Keratinocyte (primary cell): ENCODE measurements around the gene PGRMC2. TPM values are rescaled to one million over a fixed set of nuclear protein-coding genes. Genes with fewer than 3 reads are reported as not detected.

ENCODE experiments used
- DNase-seq: peaks from one replicate; pipeline ENCODE4 v3.0.0-alpha.2; 2011; ENCODE audit warnings: low read depth, missing footprints, low spot score
- FAIRE-seq: peaks from 2 replicates; lab custom pipeline; 2011; peaks lifted over from hg19 to GRCh38; lab: Jason Lieb, UNC
- H2AFZ ChIP-seq: 2 replicates; pipeline ENCODE4 v1.6.0; 2012; ENCODE audit warnings: low read length, control low read depth, inconsistent platforms; ENCODE audit not compliant: control insufficient read depth
- H3K27ac ChIP-seq: 2 replicates; pipeline ENCODE4 v1.5.1; 2011; ENCODE audit warnings: low read length; ENCODE audit not compliant: control insufficient read depth, insufficient read depth
- H3K27me3 ChIP-seq: 3 replicates; pipeline ENCODE4 v1.6.0; 2011; ENCODE audit warnings: low read length; ENCODE audit not compliant: control insufficient read depth, insufficient read depth; ENCODE audit errors: extremely low read depth
- H3K36me3 ChIP-seq, 2 experiments: 2 replicates in 1 of 2; 3 replicates in 1 of 2; pipeline ENCODE4 v1.5.1; 2011; ENCODE audit warnings: low read length in 2 of 2, mild to moderate bottlenecking in 1 of 2; ENCODE audit not compliant: control insufficient read depth in 2 of 2, insufficient read depth in 2 of 2; ENCODE audit errors: extremely low read depth in 1 of 2
- H3K4me1 ChIP-seq: 3 replicates; pipeline ENCODE4 v1.5.1; 2011; ENCODE audit warnings: low read length; ENCODE audit not compliant: control insufficient read depth, insufficient read depth; ENCODE audit errors: extremely low read depth
- H3K4me2 ChIP-seq: 3 replicates; pipeline ENCODE4 v1.6.0; 2011; ENCODE audit warnings: low read depth, low read length; ENCODE audit not compliant: control insufficient read depth, insufficient read depth; ENCODE audit errors: extremely low read depth
- H3K4me3 ChIP-seq, 3 experiments: fragments of 200-600 bp in 1 of 3; sonication (generic) in 1 of 3; 2 replicates in 2 of 3; 3 replicates in 1 of 3; pipeline ENCODE4 v1.5.1; 2011 to 2016; ENCODE audit warnings: low read length in 3 of 3, mild to moderate bottlenecking in 3 of 3, control low read depth in 2 of 3, inconsistent platforms in 1 of 3, low read depth in 1 of 3, mixed read lengths in 1 of 3, mixed run types in 1 of 3, moderate library complexity in 1 of 3; ENCODE audit not compliant: control insufficient read depth in 2 of 3, insufficient read depth in 2 of 3; ENCODE audit errors: extremely low read depth in 1 of 3
- H3K79me2 ChIP-seq: 2 replicates; pipeline ENCODE4 v1.6.0; 2012; ENCODE audit warnings: low read length; ENCODE audit not compliant: control insufficient read depth, insufficient read depth
- H3K9ac ChIP-seq: 3 replicates; pipeline ENCODE4 v1.6.0; 2011; ENCODE audit warnings: low read length; ENCODE audit not compliant: control insufficient read depth, insufficient read depth; ENCODE audit errors: extremely low read depth
- H3K9me1 ChIP-seq: 3 replicates; pipeline ENCODE4 v1.6.0; 2011; ENCODE audit warnings: low read length; ENCODE audit not compliant: control insufficient read depth, insufficient read depth; ENCODE audit errors: extremely low read depth
- H3K9me3 ChIP-seq: 2 replicates; pipeline ENCODE4 v1.5.1; 2012; ENCODE audit warnings: low read depth, low read length; ENCODE audit not compliant: control insufficient read depth
- H4K20me1 ChIP-seq: 3 replicates; pipeline ENCODE4 v1.6.0; 2011; ENCODE audit warnings: low read length; ENCODE audit not compliant: control insufficient read depth, insufficient read depth; ENCODE audit errors: extremely low read depth
- CTCF ChIP-seq, 3 experiments: IDR thresholded peaks in 1 of 3; conservative IDR thresholded peaks in 1 of 3; optimal IDR thresholded peaks in 1 of 3; 2 replicates in 2 of 3; 3 replicates in 1 of 3; pipeline versions ENCODE3 to v1.5.1; 2011; ENCODE audit warnings: low read length in 3 of 3, mild to moderate bottlenecking in 3 of 3, moderate library complexity in 2 of 3, control low read depth in 1 of 3, inconsistent platforms in 1 of 3; ENCODE audit not compliant: insufficient read depth in 2 of 3; ENCODE audit errors: extremely low read depth in 1 of 3
- EZH2 ChIP-seq: IDR thresholded peaks from one replicate; pipeline ENCODE4 v1.6.1; 2012; ENCODE audit warnings: inconsistent platforms, mild to moderate bottlenecking, low read length, moderate library complexity
- dilution Hi-C: fragments of 300-500 bp; cut with MboI; formaldehyde crosslinking; loops from one replicate; pipeline ENCODE4 v1.7.0; 2020; ENCODE audit warnings: low sequenced_read_pairs; ENCODE audit not compliant: extremely low pct_ligation_motif_present
- polyA plus RNA-seq, 5 experiments: library from polyadenylated mRNA; depleted of rRNA in 3 of 5; stranded (reverse) in 3 of 5; stranded (forward) in 1 of 5; unstranded in 1 of 5; fragments of >200 nt; gene quantifications; 1 replicate in 1 of 5; 2 replicates in 3 of 5; 3 replicates in 1 of 5; pipeline versions ENCODE4 v1.2.1 to v1.2.3, GENCODE V29; 2011 to 2012; ENCODE audit warnings: missing spikeins in 2 of 5, low read depth in 1 of 5, low replicate concordance in 1 of 5

The PGRMC2 gene
- polyA plus RNA-seq, 1 donor (not counting 4 experiments of a cell fraction or from before 2014, with no cell fraction given): 26.7 TPM

GRCh38 chr4:128295255-128295654 lies 7.6 kb upstream of the PGRMC2 start:
- no peak for FAIRE-seq
- TF ChIP-seq EZH2: no peak
- TF ChIP-seq CTCF (optimal IDR thresholded peaks at IDR 0.05 in 1 of 3, IDR thresholded peaks at IDR 0.05 in 1 of 3, conservative IDR thresholded peaks at IDR 0.05 in 1 of 3; ENCODE audit: extremely low read depth in 1 of 3, insufficient read depth in 2 of 3, low read length in 3 of 3): no peak

GRCh38 chr4:128294464-128294863 lies 6.9 kb upstream of the PGRMC2 start:
- Histone ChIP-seq H3K9me3 (no peaks in the 10 kb centered on the region), H2AFZ (no peak overlapping the region), H3K36me3 (no peaks in the 10 kb centered on the region), H3K9me1 (no peaks in the 10 kb centered on the region), H3K4me3 (no peak overlapping the region), H3K9ac (no peak overlapping the region), H3K4me1 (no peaks in the 10 kb centered on the region), H3K79me2 (no peaks in the 10 kb centered on the region), H3K27me3 (no peaks in the 10 kb centered on the region), H4K20me1 (no peaks in the 10 kb centered on the region), H3K4me2 (no peak overlapping the region), H3K27ac (no peak overlapping the region)
- TF ChIP-seq CTCF (optimal IDR thresholded peaks at IDR 0.05 in 1 of 3, IDR thresholded peaks at IDR 0.05 in 1 of 3, conservative IDR thresholded peaks at IDR 0.05 in 1 of 3; ENCODE audit: extremely low read depth in 1 of 3, insufficient read depth in 2 of 3, low read length in 3 of 3) (no peak), EZH2 (no peak)
- DNase-seq (no peak), FAIRE-seq (no peak)
- dilution Hi-C loops: no loop called here

More at GRCh38 chr4:128295255-128295654, 7.6 kb upstream of the PGRMC2 start:
- no peaks in the 10 kb centered on the region for H3K9me3 ChIP-seq
- no peak overlapping the region for H3K4me2 ChIP-seq
- H3K79me2 ChIP-seq: no peaks in the 10 kb centered on the region
- H3K27me3 ChIP-seq: no peaks in the 10 kb centered on the region
- no peak for DNase-seq
- no peak overlapping the region for H3K9ac ChIP-seq
- H3K9me1 ChIP-seq: no peaks in the 10 kb centered on the region
- no peak overlapping the region for H2AFZ ChIP-seq
- no peaks in the 10 kb centered on the region for H3K36me3 ChIP-seq
- no peak overlapping the region for H3K27ac ChIP-seq
- no peaks in the 10 kb centered on the region for H4K20me1 ChIP-seq
- no peak overlapping the region for H3K4me3 ChIP-seq
- dilution Hi-C loops: no loop called here
- no peaks in the 10 kb centered on the region for H3K4me1 ChIP-seq
